Measurements from ENCODE around the gene ZCCHC24. TPM values are rescaled to one million over a fixed set of nuclear protein-coding genes. Genes with fewer than 3 reads are reported as not detected.

The ZCCHC24 gene
- total and polyA plus RNA-seq, 2 of the 8 experiments (the other 6 are each of a cell fraction or from before 2014, with no cell fraction given) = 3.9 to 6.9 TPM

GRCh38 chr10:79335470-79336235 is 109.8 kb downstream of the ZCCHC24 start:
- H2BK120ac ChIP-seq (replicated peaks; ENCODE audit: low read depth, low read length) = no peak overlapping the region
- H3K14ac ChIP-seq (ENCODE audit: insufficient read length) = no peak overlapping the region
- no peak overlapping the region for H3K56ac ChIP-seq (replicated peaks; ENCODE audit: insufficient read length, low read depth, low read length)
- DNase-seq (ENCODE audit: low read depth in 1 of 2, low spot score in 2 of 2) (no peak), FAIRE-seq (no peak)
- H2BK12ac ChIP-seq (ENCODE audit: low read depth, low read length) = no peak overlapping the region
- H3K36me3 ChIP-seq (ENCODE audit: control insufficient read depth in 2 of 4, insufficient read depth in 4 of 4, low read length in 3 of 4) = no peaks in the 10 kb centered on the region
- H3K4ac ChIP-seq (replicated peaks; ENCODE audit: insufficient read length, low read depth, low read length) = peak overlapping the region; percentile 29
- 0 out of 2 replicates have a peak overlapping the region, but pooled peaks have one; percentile 60 for H2AK5ac ChIP-seq (ENCODE audit: low read depth, low read length)
- WGBS, 2 experiments (ENCODE audit: extremely low coverage in 1 of 2, insufficient coverage in 1 of 2, insufficient read length in 1 of 2, insufficient replicate concordance in 2 of 2, low coverage in 1 of 2, low lambda C conversion rate in 2 of 2, missing lambda C conversion rate in 1 of 2) = 83% methylated on average over 13 of the region's 13 CpGs; no CpG with 5 or more reads in 1 of the 2 experiments
- no peak overlapping the region for H2AFZ ChIP-seq (ENCODE audit: low read length)
- H3K9me3 ChIP-seq (ENCODE audit: insufficient read depth in 2 of 2, low read depth in 1 of 2, low read length in 1 of 2) = peaks cover 2 to 4% of the 10 kb centered on the region in 2 experiments; a peak in 2 of 4 replicates
- H4K5ac ChIP-seq (ENCODE audit: insufficient read length, low read depth, low read length) = no peak overlapping the region
- ChIA-PET POLR2A (ENCODE audit: partially characterized antibody) (interaction anchor here (0.6 to 1.5 kb wide), 2 partner anchors 10 to 13 kb away, joined by 3 to 4 read pairs; no protein-coding TSS in a partner anchor), CTCF (ENCODE audit: partially characterized antibody) (interaction anchor here (2.9 to 4.5 kb wide), 3 partner anchors 9 to 18 kb away, joined by 9 to 29 read pairs (median 13); no protein-coding TSS in a partner anchor)
- no peaks in the 10 kb centered on the region for H4K20me1 ChIP-seq (replicated peaks in 1 of 2; ENCODE audit: control insufficient read depth in 1 of 2, insufficient read depth in 2 of 2, low read length in 2 of 2)
- no peak overlapping the region for H2BK5ac ChIP-seq (ENCODE audit: low read depth, low read length)
- no peak overlapping the region for H2BK15ac ChIP-seq (ENCODE audit: low read length)
- H2BK20ac ChIP-seq (ENCODE audit: low read length) = no peak overlapping the region
- no peak overlapping the region for H3K9ac ChIP-seq (replicated peaks in 1 of 4; ENCODE audit: extremely low read depth in 1 of 4, low read depth in 3 of 4, low read length in 3 of 4)
- H4K8ac ChIP-seq (ENCODE audit: extremely low read depth, insufficient read depth, low read length) = no peak overlapping the region
- H3K4me3 ChIP-seq (ENCODE audit: extremely low read depth in 1 of 4, insufficient read depth in 2 of 4, low read depth in 3 of 4, low read length in 4 of 4) = no peak overlapping the region
- H3K79me1 ChIP-seq (ENCODE audit: low read depth, low read length) = no peaks in the 10 kb centered on the region
- no peaks in the 10 kb centered on the region for H3K79me2 ChIP-seq (ENCODE audit: control insufficient read depth in 1 of 2, insufficient read depth in 2 of 2, low read length in 2 of 2)
- H3K4me2 ChIP-seq (ENCODE audit: insufficient read depth in 1 of 2, low read depth in 2 of 2, low read length in 2 of 2) = no peak overlapping the region
- no peak overlapping the region for H3K18ac ChIP-seq (ENCODE audit: extremely low read depth, low read length)
- H4K91ac ChIP-seq (replicated peaks; ENCODE audit: insufficient read length, low read length) = no peak overlapping the region
- peaks cover 0 to 11% (median 0%) of the 10 kb centered on the region in 4 experiments; a peak in 3 of 7 replicates for H3K4me1 ChIP-seq (replicated peaks in 1 of 4; ENCODE audit: control insufficient read depth in 3 of 4, insufficient read depth in 4 of 4, low read length in 3 of 4)
- no peak overlapping the region for H3K27ac ChIP-seq (ENCODE audit: low read depth, low read length)
- H3K23ac ChIP-seq (ENCODE audit: insufficient read length) = no peak overlapping the region
- H3K23me2 ChIP-seq (ENCODE audit: low read depth, low read length) = no peaks in the 10 kb centered on the region
- H3K27me3 ChIP-seq (replicated peaks in 1 of 4; ENCODE audit: control insufficient read depth in 3 of 4, extremely low read depth in 1 of 4, insufficient read depth in 3 of 4, low read length in 3 of 4) = no peaks in the 10 kb centered on the region
- TF ChIP-seq EGR1 (IDR thresholded peaks at IDR 0.05; ENCODE audit: borderline replicate concordance, low read depth, low read length) (no peak), ASH2L (IDR thresholded peaks at IDR 0.05; ENCODE audit: low read length) (no peak), TBP (IDR thresholded peaks at IDR 0.05; ENCODE audit: low read depth, low read length) (no peak), SAP30 (IDR thresholded peaks at IDR 0.05; ENCODE audit: insufficient read depth, insufficient replicate concordance, low read length) (no peak), MAX (IDR thresholded peaks at IDR 0.05) (no peak), SP2 (IDR thresholded peaks at IDR 0.05; ENCODE audit: low read length) (no peak), CBX8 (IDR thresholded peaks at IDR 0.05; ENCODE audit: borderline replicate concordance, low read depth, low read length) (no peak), FOSL1 (IDR thresholded peaks at IDR 0.05; ENCODE audit: insufficient read depth, low read depth, low read length) (no peak), GABPA (IDR thresholded peaks at IDR 0.05; ENCODE audit: borderline replicate concordance, insufficient read depth, low read length) (no peak)
